Sigmoid colon (tissue), 4 donors: ENCODE measurements around the gene PIK3R1.

ENCODE experiments used
- POLR2A ChIP-seq, 2 donors: fragments of 450-650 bp; IDR thresholded peaks; one replicate each; pipeline ENCODE4 v1.6.1; 2016; ENCODE audit warnings: antibody characterized with exemption in 2 of 2, mild to moderate bottlenecking in 2 of 2, moderate library complexity in 2 of 2
- POLR2AphosphoS5 ChIP-seq, 4 donors: sonication (generic); formaldehyde crosslinking; IDR thresholded peaks; one replicate each; pipeline ENCODE4 v1.6.1; 2017; ENCODE audit warnings: antibody characterized with exemption in 4 of 4
- TF ChIP-seq, protein P1 (sequence below), 4 experiments: fragments of 450-650 bp in 3 of 4; fragments of 200-600 bp in 1 of 4; IDR thresholded peaks; one replicate each; pipeline ENCODE4 v1.5.1; 2016 to 2019; ENCODE audit warnings: antibody characterized with exemption in 4 of 4, mild to moderate bottlenecking in 3 of 4, moderate library complexity in 2 of 4

GRCh38 chr5:68252673-68253623 is 37.4 kb downstream of the PIK3R1 start:
- TF ChIP-seq, protein P1, sequence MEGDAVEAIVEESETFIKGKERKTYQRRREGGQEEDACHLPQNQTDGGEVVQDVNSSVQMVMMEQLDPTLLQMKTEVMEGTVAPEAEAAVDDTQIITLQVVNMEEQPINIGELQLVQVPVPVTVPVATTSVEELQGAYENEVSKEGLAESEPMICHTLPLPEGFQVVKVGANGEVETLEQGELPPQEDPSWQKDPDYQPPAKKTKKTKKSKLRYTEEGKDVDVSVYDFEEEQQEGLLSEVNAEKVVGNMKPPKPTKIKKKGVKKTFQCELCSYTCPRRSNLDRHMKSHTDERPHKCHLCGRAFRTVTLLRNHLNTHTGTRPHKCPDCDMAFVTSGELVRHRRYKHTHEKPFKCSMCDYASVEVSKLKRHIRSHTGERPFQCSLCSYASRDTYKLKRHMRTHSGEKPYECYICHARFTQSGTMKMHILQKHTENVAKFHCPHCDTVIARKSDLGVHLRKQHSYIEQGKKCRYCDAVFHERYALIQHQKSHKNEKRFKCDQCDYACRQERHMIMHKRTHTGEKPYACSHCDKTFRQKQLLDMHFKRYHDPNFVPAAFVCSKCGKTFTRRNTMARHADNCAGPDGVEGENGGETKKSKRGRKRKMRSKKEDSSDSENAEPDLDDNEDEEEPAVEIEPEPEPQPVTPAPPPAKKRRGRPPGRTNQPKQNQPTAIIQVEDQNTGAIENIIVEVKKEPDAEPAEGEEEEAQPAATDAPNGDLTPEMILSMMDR (IDR thresholded peaks at IDR 0.05), result peak in 3 of 4 experiments; percentile 64 to 73 (median 73)
- TF ChIP-seq POLR2A (IDR thresholded peaks at IDR 0.05) (no peak), POLR2AphosphoS5 (IDR thresholded peaks at IDR 0.05) (peak; percentile 7 to 46 (median 32))
